ENCODE measurements around the gene LARGE2. TPM values are rescaled to one million over a fixed set of nuclear protein-coding genes. Genes with fewer than 3 reads are reported as not detected.

The LARGE2 gene
- total and polyA plus RNA-seq, 10 of the 15 experiments (the other 5 are each of a cell fraction or from before 2014, with no cell fraction given), result 0.03 to 0.41 (median 0.19) TPM; not detected in 6

GRCh38 chr11:45900916-45901617 lies 21.4 kb upstream of the LARGE2 start (continued):
- TF ChIP-seq BCL11A (IDR thresholded peaks at IDR 0.05; ENCODE audit: low read depth, low read length), result no peak
- no peak for TF ChIP-seq CHD4 (IDR thresholded peaks at IDR 0.05)
- TF ChIP-seq BRCA1 (IDR thresholded peaks at IDR 0.05; ENCODE audit: low read depth, low read length), result no peak
- TF ChIP-seq NKRF (conservative IDR thresholded peaks at IDR 0.05), result no peak

GRCh38 chr11:45901626-45902025 lies 20.8 kb upstream of the LARGE2 start:
- ATAC-seq, result no peak
- TF ChIP-seq EZH2 (IDR thresholded peaks at IDR 0.05; ENCODE audit: borderline replicate concordance, control insufficient read depth, low read depth, low read length), result no peak
- no peak for TF ChIP-seq GABPA (IDR thresholded peaks at IDR 0.05; ENCODE audit: low read depth)
- H3K4me1 ChIP-seq (ENCODE audit: control insufficient read depth, insufficient read depth, low read length), result no peaks in the 10 kb centered on the region
- DNase-seq (ENCODE audit: low read depth, low spot score), result no peak
- no peak overlapping the region for H2AFZ ChIP-seq (ENCODE audit: control insufficient read depth, low read depth, low read length)
- H3K36me3 ChIP-seq (ENCODE audit: control insufficient read depth in 2 of 2, insufficient read depth in 2 of 2, low read length in 1 of 2), result no peaks in the 10 kb centered on the region
- H3K27me3 ChIP-seq (replicated peaks in 1 of 2; ENCODE audit: control insufficient read depth in 2 of 2, insufficient read depth in 2 of 2, low read length in 1 of 2), result peaks cover 3 to 10% of the 10 kb centered on the region in 2 experiments; a peak in 3 of 4 replicates
- BruUV-seq (replicated peaks), result no TSS peak
- ChIA-PET SMC1A (ENCODE audit: uncharacterized antibody, unreplicated experiment) (no interaction called here), RAD21 (ENCODE audit: unreplicated experiment) (no interaction called here), POLR2A (no interaction called here), CTCF (interaction anchor here (1.2 kb wide), 1 partner anchor 64 kb away, joined by 5 read pairs; no protein-coding TSS in a partner anchor)
- no peak overlapping the region for H3K9ac ChIP-seq (ENCODE audit: control insufficient read depth, insufficient read depth, low read length)
- intact Hi-C loops (cut with micrococcal nuclease; ENCODE audit: unreplicated experiment), result no loop called here
- WGBS (ENCODE audit: insufficient coverage, insufficient replicate concordance, low lambda C conversion rate, missing lambda C conversion rate), result 48% methylated on average over 6 of the region's 6 CpGs
- H3K4me3 ChIP-seq, result no peak overlapping the region
- no peaks in the 10 kb centered on the region; the same call in 1 of the 2 replicates for H4K20me1 ChIP-seq (ENCODE audit: control insufficient read depth, insufficient read depth)
- H3K79me2 ChIP-seq (ENCODE audit: control insufficient read depth, insufficient read depth, low read length), result no peaks in the 10 kb centered on the region
- no peak for FAIRE-seq
- H3K4me2 ChIP-seq (ENCODE audit: control insufficient read depth, insufficient read depth), result no peak overlapping the region
- H3K27ac ChIP-seq (ENCODE audit: control insufficient read depth, insufficient read depth), result no peak overlapping the region
- in situ Hi-C loops (cut with MboI), result no loop called here
- H3K9me3 ChIP-seq (replicated peaks; ENCODE audit: control insufficient read depth, insufficient read depth, low read length), result no peaks in the 10 kb centered on the region

Measured in GM12878 (cell line).